Panc1 (cell line): ENCODE measurements around the gene RALB. TPM values are rescaled to one million over a fixed set of nuclear protein-coding genes. Genes with fewer than 3 reads are reported as not detected.

Source experiments
- ATAC-seq: fragments of 200-7000 bp; cut with Tn5 transposase; 2 replicates; pipeline ENCODE4 v1.9.1; 2020; ENCODE audit warnings: mild to moderate bottlenecking, moderate library complexity
- BruUV-seq: library from RNA; stranded (reverse); fragments of 400-500 nt; replicated peaks from 2 replicates; lab custom pipeline; 2021; lab: Mats Ljungman, UMichigan
- CTCF ChIA-PET: fragments of 300-600 bp; sonication (Branson Sonifier 250); formaldehyde crosslinking; loops from one replicate; lab custom pipeline; 2022; ENCODE audit warnings: antibody characterized with exemption; lab: Charles Lee
- POLR2A ChIA-PET: fragments of 300-600 bp; sonication (Branson Sonifier 250); formaldehyde crosslinking; loops from one replicate; lab custom pipeline; 2022; ENCODE audit warnings: antibody characterized with exemption; lab: Charles Lee
- DNase-seq: peaks from one replicate; pipeline ENCODE4 v3.0.0-alpha.2; 2010; ENCODE audit warnings: low read depth, low spot score
- H3K27ac ChIP-seq: 2 replicates; pipeline ENCODE4 v1.5.1; 2011; ENCODE audit warnings: mild to moderate bottlenecking, low read length, inconsistent platforms
- H3K27me3 ChIP-seq: fragments of 200-500 bp; sonication (Bioruptor generic); 2 replicates; pipeline ENCODE4 v1.6.0; 2014; ENCODE audit warnings: low read length, inconsistent platforms; ENCODE audit not compliant: control insufficient read depth, insufficient read depth
- H3K36me3 ChIP-seq: fragments of 200-500 bp; sonication (Bioruptor generic); 2 replicates; pipeline ENCODE4 v1.5.1; 2014; ENCODE audit warnings: inconsistent platforms, mild to moderate bottlenecking, low read length, moderate library complexity; ENCODE audit not compliant: control insufficient read depth, insufficient read depth
- H3K4me1 ChIP-seq: 2 replicates; pipeline ENCODE4 v1.5.1; 2011; ENCODE audit warnings: inconsistent platforms, mild to moderate bottlenecking, low read length, moderate library complexity; ENCODE audit not compliant: control insufficient read depth, insufficient read depth
- H3K4me3 ChIP-seq, 2 experiments: 2 replicates each; pipeline ENCODE4 v1.5.1; 2011 to 2012; ENCODE audit warnings: low read depth in 2 of 2, low read length in 2 of 2, mild to moderate bottlenecking in 2 of 2, inconsistent platforms in 1 of 2, moderate library complexity in 1 of 2
- H3K9me3 ChIP-seq: fragments of 200-500 bp; sonication (Bioruptor generic); 2 replicates; pipeline ENCODE4 v1.5.1; 2014; ENCODE audit warnings: low read depth, mild to moderate bottlenecking, inconsistent platforms, low read length, moderate library complexity; ENCODE audit not compliant: control insufficient read depth, insufficient read depth
- CTCF ChIP-seq: fragments of 450-650 bp; IDR thresholded peaks from 2 replicates; pipeline ENCODE4 v1.5.1; 2017; ENCODE audit warnings: mild to moderate bottlenecking
- POLR2AphosphoS5 ChIP-seq: IDR thresholded peaks from 2 replicates; pipeline ENCODE4 v1.6.1; 2012; ENCODE audit warnings: mild to moderate bottlenecking, low read depth, low read length, moderate library complexity
- REST ChIP-seq, 2 experiments: IDR thresholded peaks; 2 replicates each; pipeline ENCODE4 v1.6.1; 2011 to 2012; ENCODE audit warnings: low read depth in 2 of 2, control low read depth in 1 of 2, low read length in 1 of 2, mild to moderate bottlenecking in 1 of 2, moderate library complexity in 1 of 2; ENCODE audit not compliant: insufficient read depth in 1 of 2
- SIN3A ChIP-seq: IDR thresholded peaks from 2 replicates; pipeline ENCODE4 v1.6.1; 2012; ENCODE audit warnings: low read depth, mild to moderate bottlenecking, low read length, moderate library complexity, borderline replicate concordance; ENCODE audit not compliant: insufficient read depth
- TCF7L2 ChIP-seq: IDR thresholded peaks from 2 replicates; pipeline ENCODE4 v1.6.1; 2011; ENCODE audit warnings: mild to moderate bottlenecking, low read depth, low read length, inconsistent platforms
- in situ Hi-C: cut with HindIII; loops from 2 replicates; pipeline ENCODE4 v1.10.0; 2016; ENCODE audit warnings: low sequenced_read_pairs, low pct_unique_long_range_greater_than_20kb
- intact Hi-C: fragments of 100-400 bp; cut with micrococcal nuclease; formaldehyde crosslinking; loops from one replicate; pipeline ENCODE4 v1.10.0; 2022; ENCODE audit not compliant: unreplicated experiment
- total RNA-seq: library from RNA; stranded (reverse); gene quantifications from one replicate; pipeline ENCODE4 v1.2.1, GENCODE V29; 2021; ENCODE audit not compliant: unreplicated experiment

The RALB gene
- total RNA-seq, 1 experiment from 2014 or later: 47.8 TPM

- DNase-seq (no peak), ATAC-seq (no peak)
- no peaks in the 10 kb centered on the region for H3K9me3 ChIP-seq
- POLR2A ChIA-PET: no interaction called here
- no peak overlapping the region for H3K27ac ChIP-seq
- TF ChIP-seq SIN3A (no peak), POLR2AphosphoS5 (no peak), TCF7L2 (no peak), CTCF (no peak), REST (IDR thresholded peaks at IDR 0.05; ENCODE audit: insufficient read depth in 1 of 2, low read depth in 2 of 2, low read length in 1 of 2) (no peak)
- no peak overlapping the region for H3K4me3 ChIP-seq
- intact Hi-C loops (no loop called here), in situ Hi-C loops (no loop called here)
- no peaks in the 10 kb centered on the region for H3K36me3 ChIP-seq
- CTCF ChIA-PET: no interaction called here
- H3K4me1 ChIP-seq: no peaks in the 10 kb centered on the region
- H3K27me3 ChIP-seq: no peaks in the 10 kb centered on the region
- BruUV-seq: no TSS peak
Measured at GRCh38 chr2:120332384-120332783, 79.7 kb downstream of the RALB start.

GRCh38 chr2:120334068-120334467 is 81.4 kb downstream of the RALB start:
- ChIA-PET CTCF (no interaction called here), POLR2A (no interaction called here)
- Histone ChIP-seq H3K9me3 (no peaks in the 10 kb centered on the region), H3K36me3 (no peaks in the 10 kb centered on the region), H3K27ac (no peak overlapping the region), H3K4me1 (no peaks in the 10 kb centered on the region), H3K4me3 (no peak overlapping the region), H3K27me3 (no peaks in the 10 kb centered on the region)
- intact Hi-C loops (no loop called here), in situ Hi-C loops (no loop called here)
- no peak for TF ChIP-seq REST (IDR thresholded peaks at IDR 0.05; ENCODE audit: insufficient read depth in 1 of 2, low read depth in 2 of 2, low read length in 1 of 2)
- TF ChIP-seq TCF7L2: no peak
- no peak for TF ChIP-seq SIN3A
- TF ChIP-seq POLR2AphosphoS5: no peak
- no peak for DNase-seq
- no peak for ATAC-seq
- no TSS peak for BruUV-seq
